SU-DHL-6 (cell line): ENCODE data around the gene CTTNBP2NL.

ENCODE experiments used
- EZH2phosphoT487 ChIP-seq: fragments of 200-600 bp; sonication (generic), shearing (Covaris generic); conservative IDR thresholded peaks from 2 replicates; pipeline ENCODE4 v1.6.1; 2018; ENCODE audit warnings: mild to moderate bottlenecking, antibody characterized with exemption, low read length, moderate library complexity, mixed read lengths
- TF ChIP-seq, protein P1 (sequence below): fragments of 200-600 bp; sonication (generic); IDR thresholded peaks from one replicate; pipeline ENCODE4 v1.5.1; 2017; ENCODE audit warnings: antibody characterized with exemption, mild to moderate bottlenecking, low read length, moderate library complexity; ENCODE audit not compliant: insufficient read depth, poor library complexity, severe bottlenecking

DNA sequence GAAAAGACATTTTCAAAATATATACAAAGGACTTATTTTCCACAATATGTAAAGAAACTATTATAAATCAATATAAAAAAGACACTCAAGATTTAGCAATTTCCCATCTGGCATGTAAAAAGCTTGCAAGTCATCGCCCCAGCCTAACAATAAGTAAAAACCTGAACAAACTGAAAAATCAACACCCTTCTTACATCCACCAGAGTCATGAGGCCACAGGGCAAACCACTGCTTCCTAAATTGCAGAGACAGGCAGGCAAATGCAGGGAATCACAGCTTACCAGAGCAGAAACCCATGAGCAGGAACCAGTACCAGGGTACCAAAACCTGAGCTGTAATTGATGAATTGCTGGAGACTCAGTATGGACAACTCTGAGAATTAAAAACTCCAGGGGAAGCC is 96.1 kb downstream of the CTTNBP2NL start:
- TF ChIP-seq, protein P1, sequence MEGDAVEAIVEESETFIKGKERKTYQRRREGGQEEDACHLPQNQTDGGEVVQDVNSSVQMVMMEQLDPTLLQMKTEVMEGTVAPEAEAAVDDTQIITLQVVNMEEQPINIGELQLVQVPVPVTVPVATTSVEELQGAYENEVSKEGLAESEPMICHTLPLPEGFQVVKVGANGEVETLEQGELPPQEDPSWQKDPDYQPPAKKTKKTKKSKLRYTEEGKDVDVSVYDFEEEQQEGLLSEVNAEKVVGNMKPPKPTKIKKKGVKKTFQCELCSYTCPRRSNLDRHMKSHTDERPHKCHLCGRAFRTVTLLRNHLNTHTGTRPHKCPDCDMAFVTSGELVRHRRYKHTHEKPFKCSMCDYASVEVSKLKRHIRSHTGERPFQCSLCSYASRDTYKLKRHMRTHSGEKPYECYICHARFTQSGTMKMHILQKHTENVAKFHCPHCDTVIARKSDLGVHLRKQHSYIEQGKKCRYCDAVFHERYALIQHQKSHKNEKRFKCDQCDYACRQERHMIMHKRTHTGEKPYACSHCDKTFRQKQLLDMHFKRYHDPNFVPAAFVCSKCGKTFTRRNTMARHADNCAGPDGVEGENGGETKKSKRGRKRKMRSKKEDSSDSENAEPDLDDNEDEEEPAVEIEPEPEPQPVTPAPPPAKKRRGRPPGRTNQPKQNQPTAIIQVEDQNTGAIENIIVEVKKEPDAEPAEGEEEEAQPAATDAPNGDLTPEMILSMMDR: no peak
- TF ChIP-seq EZH2phosphoT487: no peak
